Parathyroid adenoma (tissue), 2 donors: ENCODE data around the gene ZC3H12C.

ENCODE experiments used
- H2AFZ ChIP-seq: fragments of 300-600 bp; sonication (generic); one replicate; pipeline ENCODE4 v1.7.0; 2017; ENCODE audit warnings: antibody characterized with exemption, mild to moderate bottlenecking
- H3K27ac ChIP-seq: fragments of 300-600 bp; sonication (generic); one replicate; pipeline ENCODE4 v1.7.0; 2017
- H3K27me3 ChIP-seq: fragments of 300-600 bp; sonication (generic); one replicate; pipeline ENCODE4 v1.7.0; 2017; ENCODE audit warnings: low read length; ENCODE audit not compliant: control insufficient read depth, insufficient read depth
- H3K36me3 ChIP-seq: fragments of 300-600 bp; sonication (generic); one replicate; pipeline ENCODE4 v1.7.0; 2017; ENCODE audit warnings: low read length; ENCODE audit not compliant: control insufficient read depth, insufficient read depth
- H3K4me1 ChIP-seq: fragments of 300-600 bp; sonication (generic); one replicate; pipeline ENCODE4 v1.7.0; 2017; ENCODE audit warnings: control low read depth
- H3K4me2 ChIP-seq: fragments of 300-600 bp; sonication (generic); one replicate; pipeline ENCODE4 v1.7.0; 2017; ENCODE audit warnings: low read length
- H3K4me3 ChIP-seq: fragments of 300-600 bp; sonication (generic); one replicate; pipeline ENCODE4 v1.7.0; 2017; ENCODE audit warnings: low read depth, low read length
- H3K79me2 ChIP-seq: fragments of 300-600 bp; sonication (generic); one replicate; pipeline ENCODE4 v1.7.0; 2017; ENCODE audit warnings: control low read depth
- H3K9ac ChIP-seq: fragments of 300-600 bp; sonication (generic); one replicate; pipeline ENCODE4 v1.7.0; 2017; ENCODE audit warnings: mild to moderate bottlenecking
- H3K9me3 ChIP-seq: fragments of 300-600 bp; sonication (generic); one replicate; pipeline ENCODE4 v1.7.0; 2017; ENCODE audit warnings: low read length; ENCODE audit not compliant: control insufficient read depth
- TF ChIP-seq, protein P1 (sequence below): fragments of 300-600 bp; sonication (generic); IDR thresholded peaks from one replicate; pipeline ENCODE4 v1.7.0; 2017; ENCODE audit warnings: antibody characterized with exemption, mild to moderate bottlenecking
- donor health status: primary hyperparathyroidism.

ZC3H12C gene

DNA sequence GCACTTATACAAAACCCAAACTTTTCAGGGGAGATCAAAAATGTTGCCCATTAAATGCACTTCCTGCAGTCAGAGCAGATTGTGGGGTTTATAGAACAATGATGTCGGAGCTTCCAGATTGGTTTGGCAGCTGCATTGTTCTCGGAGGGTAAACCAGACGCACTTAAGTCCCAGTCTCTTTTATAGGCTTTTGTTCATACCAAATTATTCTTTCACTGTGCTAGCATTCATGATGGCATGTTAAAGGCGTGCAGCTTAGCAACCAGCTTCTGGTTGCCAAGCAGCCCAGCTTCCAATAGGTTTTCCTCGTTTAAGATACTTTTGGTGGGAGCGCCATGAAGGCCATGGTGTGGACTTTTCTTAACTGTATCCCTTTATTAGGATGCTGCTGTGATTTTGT lies 40.9 kb downstream of the ZC3H12C start:
- TF ChIP-seq, protein P1, sequence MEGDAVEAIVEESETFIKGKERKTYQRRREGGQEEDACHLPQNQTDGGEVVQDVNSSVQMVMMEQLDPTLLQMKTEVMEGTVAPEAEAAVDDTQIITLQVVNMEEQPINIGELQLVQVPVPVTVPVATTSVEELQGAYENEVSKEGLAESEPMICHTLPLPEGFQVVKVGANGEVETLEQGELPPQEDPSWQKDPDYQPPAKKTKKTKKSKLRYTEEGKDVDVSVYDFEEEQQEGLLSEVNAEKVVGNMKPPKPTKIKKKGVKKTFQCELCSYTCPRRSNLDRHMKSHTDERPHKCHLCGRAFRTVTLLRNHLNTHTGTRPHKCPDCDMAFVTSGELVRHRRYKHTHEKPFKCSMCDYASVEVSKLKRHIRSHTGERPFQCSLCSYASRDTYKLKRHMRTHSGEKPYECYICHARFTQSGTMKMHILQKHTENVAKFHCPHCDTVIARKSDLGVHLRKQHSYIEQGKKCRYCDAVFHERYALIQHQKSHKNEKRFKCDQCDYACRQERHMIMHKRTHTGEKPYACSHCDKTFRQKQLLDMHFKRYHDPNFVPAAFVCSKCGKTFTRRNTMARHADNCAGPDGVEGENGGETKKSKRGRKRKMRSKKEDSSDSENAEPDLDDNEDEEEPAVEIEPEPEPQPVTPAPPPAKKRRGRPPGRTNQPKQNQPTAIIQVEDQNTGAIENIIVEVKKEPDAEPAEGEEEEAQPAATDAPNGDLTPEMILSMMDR, result no peak
- no peak overlapping the region for H3K9ac ChIP-seq
- H3K4me3 ChIP-seq, result no peak overlapping the region
- H3K9me3 ChIP-seq, result no peaks in the 10 kb centered on the region
- no peaks in the 10 kb centered on the region for H3K27me3 ChIP-seq
- no peaks in the 10 kb centered on the region for H3K79me2 ChIP-seq
- H3K4me1 ChIP-seq, result no peaks in the 10 kb centered on the region
- H3K4me2 ChIP-seq, result no peak overlapping the region
- no peaks in the 10 kb centered on the region for H3K36me3 ChIP-seq
- H3K27ac ChIP-seq, result no peak overlapping the region
- H2AFZ ChIP-seq, result no peak overlapping the region

DNA sequence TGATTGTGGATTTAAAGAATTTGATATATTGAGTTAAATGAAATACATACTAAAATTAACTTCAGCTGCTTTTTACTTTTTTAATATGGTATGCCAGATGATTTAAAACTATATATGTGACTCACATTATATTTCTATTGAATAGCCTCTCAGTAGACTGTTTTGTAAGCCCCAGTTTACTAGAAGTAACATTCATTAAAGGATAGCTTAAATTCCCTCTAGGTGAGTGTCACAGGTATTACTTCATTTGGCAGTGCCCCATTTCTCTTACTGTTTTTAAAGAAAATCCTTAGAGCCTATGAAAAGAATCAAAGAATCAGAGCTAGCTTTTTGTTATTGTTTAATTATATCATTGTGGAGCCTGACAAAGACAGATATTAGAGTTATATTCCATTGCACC lies 48.6 kb downstream of the ZC3H12C start:
- H2AFZ ChIP-seq, result no peak overlapping the region
- H3K36me3 ChIP-seq, result no peaks in the 10 kb centered on the region
- H3K27me3 ChIP-seq, result no peaks in the 10 kb centered on the region
- H3K4me2 ChIP-seq, result no peak overlapping the region
- H3K4me1 ChIP-seq, result no peaks in the 10 kb centered on the region
- H3K4me3 ChIP-seq, result no peak overlapping the region
- no peak overlapping the region for H3K9ac ChIP-seq
- TF ChIP-seq, protein P1, result no peak
- no peak overlapping the region for H3K27ac ChIP-seq
- H3K9me3 ChIP-seq, result no peaks in the 10 kb centered on the region
- H3K79me2 ChIP-seq, result peaks cover 5% of the 10 kb centered on the region

GRCh38 chr11:110147962-110148709 lies 54.9 kb downstream of the ZC3H12C start:
- peaks cover 2% of the 10 kb centered on the region for H3K79me2 ChIP-seq
- H3K9me3 ChIP-seq, result no peaks in the 10 kb centered on the region
- no peak overlapping the region for H3K4me2 ChIP-seq
- H3K27ac ChIP-seq, result no peak overlapping the region
- H2AFZ ChIP-seq, result no peak overlapping the region
- no peaks in the 10 kb centered on the region for H3K27me3 ChIP-seq
- H3K9ac ChIP-seq, result no peak overlapping the region
- no peak overlapping the region for H3K4me3 ChIP-seq
- TF ChIP-seq, protein P1, result no peak
- H3K4me1 ChIP-seq, result no peaks in the 10 kb centered on the region
- H3K36me3 ChIP-seq, result no peaks in the 10 kb centered on the region

GRCh38 chr11:110148775-110149744 lies 55.9 kb downstream of the ZC3H12C start:
- H3K27me3 ChIP-seq, result no peaks in the 10 kb centered on the region
- TF ChIP-seq, protein P1, result no peak
- H3K4me2 ChIP-seq, result no peak overlapping the region
- no peak overlapping the region for H3K9ac ChIP-seq
- H3K27ac ChIP-seq, result no peak overlapping the region
- no peak overlapping the region for H3K4me3 ChIP-seq
- H2AFZ ChIP-seq, result no peak overlapping the region
- H3K9me3 ChIP-seq, result no peaks in the 10 kb centered on the region
- H3K4me1 ChIP-seq, result no peaks in the 10 kb centered on the region
- peaks cover 2% of the 10 kb centered on the region for H3K79me2 ChIP-seq
- no peaks in the 10 kb centered on the region for H3K36me3 ChIP-seq
